Measurements from ENCODE around the gene TUBGCP2.
"Not testable (repeated sequence)": the region's sequence is repeated elsewhere in the genome, so short reads cannot be mapped to it uniquely, and the experiment has no call there.

TUBGCP2 gene

DNA sequence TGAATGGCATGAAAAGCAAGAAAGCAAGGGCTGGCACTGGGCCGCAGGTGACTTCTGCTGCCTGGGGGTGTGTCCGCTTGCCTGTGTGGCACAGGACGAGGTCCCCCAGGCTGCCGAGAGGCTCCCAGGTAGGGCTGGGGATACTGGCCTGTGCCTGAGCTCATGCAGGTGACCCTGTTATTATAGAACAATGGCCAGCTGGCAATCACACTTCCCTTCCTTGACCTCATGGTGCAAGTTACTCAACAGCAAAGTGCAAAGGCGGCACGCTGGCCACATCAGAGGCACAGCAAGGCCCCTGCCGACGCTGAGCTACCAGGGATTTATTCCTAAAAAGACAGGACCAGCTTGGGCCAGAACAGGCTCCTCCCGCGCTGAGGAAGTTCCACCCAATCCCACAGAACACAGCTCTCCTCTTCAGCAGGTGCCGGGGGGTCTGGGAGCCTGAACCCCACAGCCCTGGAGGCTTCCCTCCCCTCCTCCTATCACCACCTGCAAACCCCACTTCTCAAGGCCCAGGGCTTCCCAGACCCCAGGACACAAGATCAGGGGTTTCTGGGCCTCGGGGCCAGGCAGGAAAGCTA lies 30.6 kb downstream of the TUBGCP2 start:
- DNase-seq (ENCODE audit: low read depth), result peak; percentile 50

DNA sequence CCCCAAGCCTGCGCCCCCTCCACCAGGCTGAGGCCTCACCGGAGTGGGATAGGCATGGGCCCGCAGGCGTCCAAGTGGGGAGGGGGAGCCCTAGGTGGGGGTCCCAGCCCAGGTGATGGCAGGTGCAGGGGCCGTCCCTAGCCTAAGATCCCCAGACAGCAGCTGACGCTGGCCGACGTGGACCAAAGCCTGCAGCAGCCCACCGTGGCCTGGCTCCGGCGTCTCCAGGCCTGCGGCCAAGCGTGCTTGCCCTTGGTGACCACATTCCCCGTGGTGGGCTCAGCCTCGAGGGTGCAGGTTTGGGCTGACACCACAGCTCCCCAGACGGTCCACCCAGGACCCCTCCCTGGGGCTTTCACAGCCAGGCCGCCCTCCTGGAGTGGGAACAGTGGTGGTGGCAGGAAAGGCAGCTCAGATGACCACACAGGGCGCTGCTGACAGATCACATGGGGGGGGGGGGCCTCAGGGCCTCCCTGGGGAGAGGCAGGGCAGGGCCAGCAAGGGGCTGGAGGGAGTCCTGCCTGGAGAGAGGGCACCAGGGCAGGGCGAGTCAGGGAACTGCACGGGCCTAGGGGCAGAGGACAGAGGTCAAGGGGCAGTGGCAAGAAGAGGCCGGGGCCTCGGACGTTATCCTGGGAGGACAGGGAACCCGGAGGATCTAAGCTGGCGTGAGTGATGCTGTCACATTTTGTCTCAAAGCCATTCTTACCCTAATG lies 31.2 kb downstream of the TUBGCP2 start:
- no peak for DNase-seq (ENCODE audit: low read depth)

GRCh38 chr10:133276435-133277201 lies 32.1 kb downstream of the TUBGCP2 start, which contains the start of gene ADAM8:
ADAM8 (minus strand) TSS chr10:133276868; CDS start chr10:133276817, 51 bp downstream.
- DNase-seq (ENCODE audit: low read depth), result no peak

DNA sequence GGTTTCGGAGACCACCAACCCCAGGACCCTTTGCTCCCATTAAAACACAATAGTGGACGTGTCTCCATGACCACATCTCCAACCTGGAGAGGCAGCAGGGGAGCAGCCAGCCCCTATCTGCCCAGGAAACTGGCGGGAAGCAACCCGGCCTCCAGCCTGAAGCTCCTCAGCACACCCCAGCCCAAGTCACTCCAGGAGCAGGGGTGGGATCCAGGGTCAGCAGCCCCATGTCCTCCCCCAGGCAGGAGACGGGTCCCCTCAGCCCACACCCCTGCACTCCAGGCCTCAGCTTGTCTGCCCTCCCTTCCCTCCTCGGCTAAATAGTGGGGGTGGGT lies 32.6 kb downstream of the TUBGCP2 start:
- no peak for DNase-seq (ENCODE audit: low read depth)

DNA sequence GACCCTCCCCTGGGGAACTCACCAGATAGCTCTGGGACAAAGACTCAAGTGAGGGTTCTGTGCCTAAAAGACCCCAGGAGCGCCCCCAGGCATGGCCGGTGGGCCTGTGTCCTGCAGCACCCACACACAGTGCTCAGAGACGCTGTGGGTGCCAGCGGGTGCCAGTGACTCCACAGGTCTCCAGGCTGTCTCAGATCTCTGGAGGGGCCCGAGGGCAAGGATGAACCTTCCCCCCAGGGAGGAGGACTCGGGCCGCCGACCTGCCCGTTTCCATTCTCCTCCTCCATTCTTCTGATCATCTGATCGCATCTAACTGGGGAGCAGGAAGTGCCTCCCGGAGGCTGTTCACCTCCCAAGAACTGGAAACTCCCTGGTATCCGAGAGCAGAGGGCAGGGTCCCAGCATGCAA lies 33.0 kb downstream of the TUBGCP2 start:
- DNase-seq (ENCODE audit: low read depth), result no peak

- DNase-seq (ENCODE audit: low read depth), result no peak
These were observed 33.7 kb downstream of the TUBGCP2 start for GRCh38 chr10:133274751-133275683.

DNA sequence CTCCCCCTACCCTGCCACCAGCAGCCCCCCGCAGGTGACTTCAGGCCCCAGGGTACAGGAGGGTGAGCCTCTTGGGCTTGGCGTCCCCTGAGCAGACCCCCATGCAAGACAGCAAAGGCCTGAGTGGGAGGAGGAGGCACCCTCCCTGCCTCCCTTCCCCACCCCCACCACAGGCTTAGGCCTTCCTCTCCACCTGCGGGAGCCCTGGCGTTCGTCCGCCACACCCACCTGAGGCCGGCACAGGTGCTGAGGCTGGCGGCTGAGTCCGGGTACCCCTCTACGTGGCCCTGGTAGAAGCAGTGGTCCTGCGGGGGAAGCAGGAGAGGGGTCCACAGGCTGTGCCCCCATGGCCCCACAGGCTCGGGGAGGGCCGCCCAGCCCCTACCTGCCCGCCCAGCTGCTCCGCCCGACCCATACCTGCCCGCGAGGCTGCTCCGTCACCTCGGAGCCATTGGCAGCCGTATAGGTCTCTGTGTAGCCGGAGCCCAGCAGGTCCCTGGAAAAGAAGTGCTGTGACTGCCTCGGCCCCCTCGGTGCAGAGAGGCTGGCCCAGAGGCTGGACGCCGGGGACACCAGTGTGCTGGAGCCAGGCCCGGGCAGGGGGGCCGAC lies 35.0 kb downstream of the TUBGCP2 start:
- DNase-seq (ENCODE audit: low read depth), result no peak

DNA sequence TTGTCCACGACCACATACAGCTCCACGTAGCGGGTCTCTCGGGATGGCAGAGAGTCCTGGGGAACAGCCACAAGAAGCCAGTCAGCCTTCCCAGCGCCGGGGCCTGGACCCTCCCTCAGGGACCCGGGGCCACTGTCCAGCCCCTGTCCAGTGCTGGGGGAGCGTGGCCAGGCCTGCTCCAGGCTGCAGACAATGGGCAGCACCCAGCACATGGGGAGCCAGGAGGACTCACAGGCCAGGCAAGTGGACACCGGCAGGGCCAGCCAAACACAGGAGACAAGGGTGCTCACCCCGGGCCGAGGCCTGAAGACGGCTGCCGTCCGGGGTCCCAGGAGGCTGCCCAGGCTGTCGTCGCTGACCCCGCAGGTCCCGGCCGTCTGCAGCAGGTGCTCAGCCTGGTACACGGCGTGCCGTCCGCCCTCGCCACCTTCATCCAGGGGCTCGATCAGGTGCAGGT lies 35.7 kb downstream of the TUBGCP2 start:
- DNase-seq (ENCODE audit: low read depth), result no peak

- no peak for DNase-seq (ENCODE audit: low read depth)
These were observed 36.2 kb downstream of the TUBGCP2 start for GRCh38 chr10:133272301-133272963.

DNA sequence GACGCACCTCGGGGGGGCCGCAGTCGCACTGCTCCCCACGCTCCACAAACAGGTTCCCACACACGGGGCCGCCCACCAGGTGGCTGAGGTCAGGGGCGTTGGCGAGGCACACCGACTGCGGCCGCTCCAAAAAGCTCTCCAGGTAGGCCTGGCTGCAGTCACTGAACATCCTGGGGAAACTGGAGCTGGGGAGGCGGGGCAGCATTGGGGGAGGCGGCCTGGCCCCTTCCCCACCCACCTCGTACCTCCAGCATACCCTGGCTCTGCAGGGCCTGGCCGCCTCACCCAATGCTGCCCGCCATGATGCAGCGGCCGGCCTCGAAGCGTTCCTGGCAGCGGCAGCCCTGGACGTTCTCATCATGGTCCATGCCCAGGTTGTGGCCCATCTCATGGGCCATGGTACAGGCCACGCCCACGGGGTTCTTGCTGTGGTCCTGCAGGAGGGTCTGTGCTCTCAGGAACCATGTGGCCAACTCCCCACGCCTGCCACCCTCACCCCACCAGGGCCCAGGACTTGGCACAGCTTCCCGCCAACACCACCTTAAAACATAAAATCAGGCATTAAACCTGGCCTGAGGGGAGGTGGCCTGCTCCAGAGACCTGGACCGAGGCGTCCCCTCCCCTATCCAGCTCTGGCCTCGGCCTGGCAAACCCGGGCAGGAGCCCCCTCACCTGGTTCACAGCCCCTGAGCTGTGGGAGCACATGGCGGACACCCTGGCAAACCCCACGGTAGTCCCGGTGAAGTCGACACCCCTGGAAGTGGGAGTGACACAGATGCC lies 37.0 kb downstream of the TUBGCP2 start:
- DNase-seq (ENCODE audit: low read depth), result no peak

- no peak for DNase-seq (ENCODE audit: low read depth)
These were observed 37.8 kb downstream of the TUBGCP2 start for GRCh38 chr10:133270773-133271297.

DNA sequence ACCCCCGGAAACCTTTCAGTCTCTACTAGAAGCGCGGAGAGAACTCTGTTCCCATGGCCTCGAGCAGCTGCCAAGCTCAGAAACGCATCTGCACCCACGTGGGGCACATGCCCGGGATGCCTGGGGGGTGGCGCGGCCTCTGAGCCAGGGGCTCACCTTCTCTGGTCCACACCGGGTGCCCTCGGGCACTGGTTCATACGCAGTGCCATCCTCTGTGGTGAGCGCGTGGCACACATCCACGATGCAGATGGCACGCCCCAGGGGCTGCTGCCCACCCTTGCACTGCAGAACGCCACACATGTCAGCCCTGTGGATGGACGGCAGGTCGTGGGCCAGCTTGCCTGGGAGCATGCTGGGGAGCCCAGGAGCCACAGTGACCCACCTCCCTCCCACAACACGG lies 38.5 kb downstream of the TUBGCP2 start:
- DNase-seq (ENCODE audit: low read depth), result no peak

- no peak for DNase-seq (ENCODE audit: low read depth)
These were observed 39.3 kb downstream of the TUBGCP2 start for GRCh38 chr10:133269367-133269766.

DNA sequence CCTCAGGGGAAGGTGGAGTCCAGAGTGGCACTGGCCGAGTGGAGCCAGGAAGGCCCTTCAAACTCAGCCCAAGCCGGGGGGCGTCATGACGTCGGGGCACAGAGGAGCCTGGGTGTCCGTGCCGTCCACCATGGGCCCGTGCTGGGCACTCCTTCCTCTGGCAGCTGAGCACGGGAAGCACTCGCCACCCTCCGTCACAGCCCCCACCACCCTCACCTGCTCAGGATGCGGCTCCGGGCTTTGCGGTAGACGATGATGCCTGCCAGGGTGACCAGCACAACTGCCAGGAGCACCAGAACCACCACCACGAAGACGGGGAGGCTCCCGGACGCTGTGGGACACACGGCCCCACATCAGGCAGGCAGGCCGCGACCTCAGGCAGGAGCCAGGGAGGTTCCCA lies 40.1 kb downstream of the TUBGCP2 start:
- no peak for DNase-seq (ENCODE audit: low read depth)

DNA sequence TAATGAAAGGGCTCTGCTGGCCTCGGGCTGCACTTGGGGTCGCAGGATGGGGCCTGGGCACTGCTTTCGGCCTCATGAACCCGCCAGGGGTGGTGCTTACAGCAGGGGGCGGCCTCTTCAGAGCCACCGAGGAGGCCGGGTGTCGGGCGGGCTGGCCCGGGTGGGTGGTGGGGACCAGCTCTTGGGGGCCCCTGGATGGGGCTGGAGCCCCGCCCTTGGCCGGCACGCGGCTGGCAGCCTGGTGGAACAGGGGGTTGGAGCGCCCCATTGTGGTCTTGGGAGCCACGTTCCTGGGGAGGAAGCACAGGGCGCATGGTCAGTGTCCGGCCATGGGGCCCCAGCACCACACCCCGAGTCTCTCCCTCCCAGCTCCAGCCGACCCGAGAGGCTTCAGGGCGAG lies 40.8 kb downstream of the TUBGCP2 start:
- no peak for DNase-seq (ENCODE audit: low read depth)

DNA sequence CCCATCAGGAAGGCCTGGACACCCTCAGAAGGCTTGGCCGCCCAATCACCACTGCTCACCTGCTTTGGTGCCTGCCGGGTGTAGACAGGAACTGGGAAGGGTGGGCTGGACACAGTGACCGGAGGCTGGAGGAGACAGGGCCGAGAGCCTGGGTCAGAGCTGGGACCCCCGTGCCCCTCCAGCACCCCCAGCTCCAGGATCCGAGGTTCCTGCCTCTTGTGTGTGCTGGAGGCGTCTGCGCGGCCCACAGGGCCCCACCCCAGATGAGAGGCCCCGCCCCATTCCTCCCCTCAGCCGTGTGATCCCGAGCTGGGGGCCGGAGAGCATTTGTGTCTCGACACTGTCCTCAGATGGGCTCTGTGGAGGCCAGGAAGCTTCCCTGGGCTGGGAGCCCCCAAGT lies 41.4 kb downstream of the TUBGCP2 start:
- DNase-seq (ENCODE audit: low read depth), result no peak

GRCh38 chr10:133266056-133266795 lies 42.4 kb downstream of the TUBGCP2 start:
- DNase-seq (ENCODE audit: low read depth), result no peak

DNA sequence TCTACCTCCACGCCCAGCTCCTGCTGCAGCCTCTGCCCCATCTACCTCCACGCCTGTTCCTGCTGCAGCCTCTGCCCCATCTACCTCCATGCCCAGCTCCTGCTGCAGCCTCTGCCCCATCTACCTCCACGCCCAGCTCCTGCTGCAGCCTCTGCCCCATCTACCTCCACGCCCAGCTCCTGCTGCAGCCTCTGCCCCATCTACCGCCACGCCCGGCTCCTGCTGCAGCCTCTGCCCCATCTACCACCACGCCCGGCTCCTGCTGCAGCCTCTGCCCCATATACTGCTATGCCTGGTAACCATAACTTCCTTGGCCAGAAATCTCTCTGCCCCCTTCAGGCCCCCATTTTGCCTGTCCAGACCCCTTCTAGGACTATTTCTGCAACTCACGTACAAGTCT lies 43.6 kb downstream of the TUBGCP2 start:
- not testable (repeated sequence) for DNase-seq (ENCODE audit: low read depth)

DNA sequence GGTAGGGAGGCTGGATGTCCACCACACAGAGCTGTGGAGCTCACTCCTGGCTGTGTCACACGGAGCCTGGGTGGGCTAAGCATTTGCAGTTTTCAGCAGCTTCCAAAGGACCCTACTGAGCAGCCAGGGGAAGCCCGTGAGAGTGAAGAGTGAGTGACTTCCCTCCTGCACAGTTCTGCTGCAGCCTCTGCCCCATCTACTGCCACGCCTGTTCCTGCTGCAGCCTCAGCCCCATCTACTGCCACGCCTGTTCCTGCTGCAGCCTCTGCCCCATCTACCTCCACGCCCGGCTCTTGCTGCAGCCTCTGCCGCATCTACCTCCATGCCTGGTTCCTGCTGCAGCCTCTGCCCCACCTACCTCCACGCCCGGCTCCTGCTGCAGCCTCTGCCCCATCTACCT lies 44.2 kb downstream of the TUBGCP2 start:
- DNase-seq (ENCODE audit: low read depth), result no peak
